Renal pelvis (tissue), 4 donors: ENCODE data around the gene CYP4A11. TPM values are rescaled to one million over a fixed set of nuclear protein-coding genes. Genes with fewer than 3 reads are reported as not detected.
A peak's percentile ranks its signal among the peaks of the same experiment; 100 is the strongest.
"Not testable (repeated sequence)": the region's sequence is repeated elsewhere in the genome, so short reads cannot be mapped to it uniquely, and the experiment has no call there.

Experiments used
- DNase-seq: peaks from one replicate; pipeline ENCODE4 v3.0.0-alpha.2; 2013
- polyA plus RNA-seq, 3 donors: library from polyadenylated mRNA; unstranded; fragments of 120-200 nt; gene quantifications; one replicate each; pipeline ENCODE4 v1.2.1, GENCODE V29; 2013; ENCODE audit not compliant: insufficient read length in 3 of 3

The CYP4A11 gene
- polyA plus RNA-seq, 3 donors, result 42.1 to 74.9 (median 58.8) TPM

GRCh38 chr1:46934852-46935251, 6.4 kb downstream of the CYP4A11 start:
- DNase-seq, result not testable (repeated sequence)

GRCh38 chr1:46932020-46932419, 9.3 kb downstream of the CYP4A11 start:
- not testable (repeated sequence) for DNase-seq

DNA sequence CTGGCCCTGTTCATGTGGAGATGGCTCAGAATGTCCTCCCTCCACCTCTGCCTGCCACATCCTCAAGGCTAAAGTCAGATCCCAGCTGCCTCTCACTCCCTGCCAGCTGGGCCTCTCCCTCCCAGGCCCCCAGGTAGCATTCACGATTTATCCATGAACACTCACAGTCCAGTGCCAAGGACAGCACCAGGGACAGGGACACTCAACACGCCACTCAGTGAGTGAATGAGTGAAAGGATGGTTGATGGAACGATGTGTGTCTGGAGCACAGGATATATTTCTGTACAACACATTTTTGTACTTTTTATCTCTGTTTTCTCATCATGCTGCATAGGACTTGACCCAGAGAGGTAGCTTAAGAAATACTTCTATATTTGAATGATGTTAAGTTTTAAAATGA, 10.1 kb downstream of the CYP4A11 start:
- DNase-seq, result no peak

- DNase-seq, result no peak
Measured at GRCh38 chr1:46927249-46927835, 13.9 kb downstream of the CYP4A11 start.

GRCh38 chr1:46910790-46911189, 30.5 kb downstream of the CYP4A11 start:
- DNase-seq, result no peak

DNA sequence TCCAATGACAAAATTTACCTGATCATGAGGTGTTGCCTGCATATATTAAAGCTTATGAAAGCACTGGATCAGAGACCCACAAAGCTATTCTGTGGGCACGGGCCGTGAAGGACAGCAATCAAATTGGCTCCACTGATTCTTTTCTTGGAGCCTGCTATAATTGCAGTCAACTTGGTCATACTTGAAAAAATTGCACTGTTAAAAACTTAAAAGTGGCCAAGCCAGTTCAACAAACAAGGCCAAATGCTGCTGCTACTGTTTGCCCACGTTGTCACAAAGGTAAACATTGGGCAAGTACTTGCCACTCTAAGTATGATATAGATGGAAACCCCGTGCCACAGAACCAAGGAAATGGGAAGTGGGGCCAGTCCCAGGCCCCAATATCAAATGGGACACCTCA, 37.8 kb downstream of the CYP4A11 start:
- peak; percentile 19 for DNase-seq

GRCh38 chr1:46900401-46900800, 40.9 kb downstream of the CYP4A11 start:
- DNase-seq, result no peak

- DNase-seq, result not testable (repeated sequence)
Measured at GRCh38 chr1:46881656-46882055, 59.6 kb downstream of the CYP4A11 start.

Other genes starting within 250 kb of the CYP4A11 start
- 100 to 1,000 TPM in 1 of 3 donors, 10 to 100 TPM in 2; 87.2 to 110 (median 88.9) TPM for gene EFCAB14, start 222.4 kb downstream of the CYP4A11 start, polyA plus RNA-seq
- gene CYP4B1, start 142.4 kb downstream of the CYP4A11 start, polyA plus RNA-seq, result 1 to 10 TPM; 2.2 to 3.9 (median 3.1) TPM
- gene CYP4X1, start 82.2 kb upstream of the CYP4A11 start, polyA plus RNA-seq, result 10 to 100 TPM in 2 of 3 donors, 1 to 10 TPM in 1; 7.3 to 11.3 (median 10.6) TPM
- under 1 TPM; 0.30 to 0.43 (median 0.42) TPM for gene CYP4Z1, start 125.8 kb upstream of the CYP4A11 start, polyA plus RNA-seq
- 1 to 10 TPM; 6.0 to 8.2 (median 6.3) TPM for gene CYP4A22, start 196.0 kb upstream of the CYP4A11 start, polyA plus RNA-seq
- gene PDZK1IP1, start 248.6 kb upstream of the CYP4A11 start, polyA plus RNA-seq, result 10 to 100 TPM; 43.4 to 53.1 (median 52.3) TPM